GM12878 (cell line): ENCODE data around the gene SBF2. TPM values are rescaled to one million over a fixed set of nuclear protein-coding genes. Genes with fewer than 3 reads are reported as not detected.

Source experiments
- ATAC-seq: fragments of 200-7000 bp; cut with Tn5 transposase; 3 replicates; pipeline ENCODE4 v1.9.1; 2020; ENCODE audit warnings: mild to moderate bottlenecking, moderate library complexity
- BruUV-seq: library from RNA; stranded (reverse); fragments of 400-500 nt; replicated peaks from 2 replicates; lab custom pipeline; 2021; lab: Mats Ljungman, UMichigan
- CTCF ChIA-PET: fragments of 300-600 bp; sonication (Branson Sonifier 250); formaldehyde crosslinking; extraction: SDS; loops from one replicate; lab custom pipeline; 2021; ENCODE audit warnings: inconsistent platforms; lab: Yijun Ruan, JAX
- POLR2A ChIA-PET: fragments of 350-600 bp; formaldehyde crosslinking; extraction: SDS; loops from one replicate; lab custom pipeline; 2021; ENCODE audit warnings: inconsistent platforms; lab: Charles Lee
- RAD21 ChIA-PET: fragments of 300-600 bp; sonication (Branson Sonifier 250); formaldehyde crosslinking; loops from one replicate; lab custom pipeline; 2023; ENCODE audit warnings: antibody characterized with exemption; ENCODE audit not compliant: unreplicated experiment; lab: Charles Lee
- SMC1A ChIA-PET: fragments of 300-600 bp; sonication (Branson Sonifier 250); formaldehyde crosslinking; loops from one replicate; lab custom pipeline; 2023; ENCODE audit not compliant: unreplicated experiment, uncharacterized antibody; lab: Charles Lee
- DNase-seq: peaks from one replicate; pipeline ENCODE4 v3.0.0-alpha.2; 2011; ENCODE audit warnings: low read depth, low spot score
- FAIRE-seq: peaks from 3 replicates; lab custom pipeline; 2011; peaks lifted over from hg19 to GRCh38; lab: Jason Lieb, UNC
- H2AFZ ChIP-seq: 2 replicates; pipeline ENCODE4 v1.6.0; 2011; ENCODE audit warnings: low read depth, low read length, control low read depth; ENCODE audit not compliant: control insufficient read depth
- H3K27ac ChIP-seq: 2 replicates; pipeline ENCODE4 v1.5.1; 2011; ENCODE audit warnings: control low read depth; ENCODE audit not compliant: control insufficient read depth, insufficient read depth
- H3K27me3 ChIP-seq, 2 experiments: replicated peaks in 1 of 2; 2 replicates each; pipeline versions ENCODE4 v1.6.0 to v1.6.1; 2011; ENCODE audit warnings: low read length in 1 of 2; ENCODE audit not compliant: control insufficient read depth in 2 of 2, insufficient read depth in 2 of 2
- H3K36me3 ChIP-seq, 2 experiments: 2 replicates each; pipeline ENCODE4 v1.5.1; 2011; ENCODE audit warnings: low read length in 1 of 2; ENCODE audit not compliant: control insufficient read depth in 2 of 2, insufficient read depth in 2 of 2
- H3K4me1 ChIP-seq: 2 replicates; pipeline ENCODE4 v1.6.1; 2011; ENCODE audit warnings: mild to moderate bottlenecking, low read length, moderate library complexity, mixed read lengths; ENCODE audit not compliant: control insufficient read depth, insufficient read depth
- H3K4me2 ChIP-seq: 2 replicates; pipeline ENCODE4 v1.6.0; 2011; ENCODE audit warnings: control low read depth; ENCODE audit not compliant: control insufficient read depth, insufficient read depth
- H3K4me3 ChIP-seq: fragments of 200-600 bp; sonication (generic); 2 replicates; pipeline ENCODE4 v1.5.1; 2016
- H3K79me2 ChIP-seq: 2 replicates; pipeline ENCODE4 v1.6.0; 2011; ENCODE audit warnings: low read length; ENCODE audit not compliant: control insufficient read depth, insufficient read depth
- H3K9ac ChIP-seq: 2 replicates; pipeline ENCODE4 v1.8.0; 2011; ENCODE audit warnings: low read length, control low read depth, mixed read lengths; ENCODE audit not compliant: control insufficient read depth, insufficient read depth
- H3K9me3 ChIP-seq: replicated peaks from 3 replicates; pipeline ENCODE4 v1.5.1; 2011; ENCODE audit warnings: mild to moderate bottlenecking, low read length; ENCODE audit not compliant: control insufficient read depth, insufficient read depth
- H4K20me1 ChIP-seq: 2 replicates; pipeline ENCODE4 v1.6.0; 2011; ENCODE audit not compliant: control insufficient read depth, insufficient read depth
- NR2F1 ChIP-seq: fragments of 450-650 bp; conservative IDR thresholded peaks from 2 replicates; pipeline ENCODE4 v1.6.1; 2017; ENCODE audit warnings: mild to moderate bottlenecking
- STAT1 ChIP-seq: fragments of 450-650 bp; conservative IDR thresholded peaks from 2 replicates; pipeline ENCODE4 v1.6.1; 2014; ENCODE audit warnings: antibody characterized with exemption, mild to moderate bottlenecking
- USF2 ChIP-seq: IDR thresholded peaks from 2 replicates; pipeline ENCODE4 v1.6.1; 2011; ENCODE audit warnings: low read depth, low read length, improper control_type of control experiment, borderline replicate concordance
- ZBTB11 ChIP-seq: fragments of 450-650 bp; formaldehyde crosslinking; IDR thresholded peaks from 2 replicates; pipeline ENCODE4 v1.5.0; 2022; ENCODE audit warnings: mild to moderate bottlenecking, missing genetic modification characterization
- WGBS: methylation state at CpG from one replicate; pipeline ENCODE4 v1.1.6; 2016; ENCODE audit warnings: low lambda C conversion rate; ENCODE audit not compliant: insufficient replicate concordance, insufficient coverage; ENCODE audit errors: missing lambda C conversion rate; 5-methylcytosine and 5-hydroxymethylcytosine counted together
- in situ Hi-C: fragments of 300-500 bp; cut with MboI; formaldehyde crosslinking; loops from 9 replicates; pipeline ENCODE4 v1.14.3; 2018; ENCODE audit warnings: mixed read lengths
- intact Hi-C: fragments of 100-400 bp; cut with micrococcal nuclease; formaldehyde crosslinking; loops from one replicate; pipeline ENCODE4 v1.14.2; 2022; ENCODE audit not compliant: unreplicated experiment
- polyA plus RNA-seq, 11 experiments: library from polyadenylated mRNA; depleted of rRNA in 4 of 11; unstranded in 6 of 11; stranded (reverse) in 5 of 11; fragments of >200 nt; fragmentation: Nextera tagmentation in 4 of 11; fragmentation: Illumina TruSeq in 1 of 11; extraction: Ambion mirVana in 4 of 11; extraction: Trizol in 1 of 11; gene quantifications; 1 replicate in 1 of 11; 2 replicates in 10 of 11; pipeline versions ENCODE4 v1.2.1 to v1.2.3, GENCODE V29; 2011 to 2016; ENCODE audit warnings: inconsistent platforms in 2 of 11, missing spikeins in 2 of 11, low read depth in 1 of 11
- total RNA-seq, 4 experiments: library from RNA; depleted of rRNA in 3 of 4; stranded (reverse); fragments of >200 nt in 3 of 4; fragmentation: Illumina TruSeq in 1 of 4; extraction: Trizol in 1 of 4; gene quantifications; 2 replicates each; pipeline versions ENCODE4 v1.2.1 to v1.2.3, GENCODE V29; 2013 to 2021
- TF ChIP-seq, protein P1 (sequence below): fragments of 450-650 bp; IDR thresholded peaks from 2 replicates; pipeline ENCODE4 v1.6.1; 2017; ENCODE audit warnings: mild to moderate bottlenecking, low read depth, inconsistent platforms; ENCODE audit not compliant: poor library complexity, severe bottlenecking

The SBF2 gene
- total and polyA plus RNA-seq, 10 of the 15 experiments (the other 5 are each of a cell fraction or from before 2014, with no cell fraction given): 0.24 to 2.3 (median 1.1) TPM

GRCh38 chr11:10032935-10033334 is 261.1 kb downstream of the SBF2 start (continued):
- no peak for TF ChIP-seq USF2
- TF ChIP-seq, protein P1, sequence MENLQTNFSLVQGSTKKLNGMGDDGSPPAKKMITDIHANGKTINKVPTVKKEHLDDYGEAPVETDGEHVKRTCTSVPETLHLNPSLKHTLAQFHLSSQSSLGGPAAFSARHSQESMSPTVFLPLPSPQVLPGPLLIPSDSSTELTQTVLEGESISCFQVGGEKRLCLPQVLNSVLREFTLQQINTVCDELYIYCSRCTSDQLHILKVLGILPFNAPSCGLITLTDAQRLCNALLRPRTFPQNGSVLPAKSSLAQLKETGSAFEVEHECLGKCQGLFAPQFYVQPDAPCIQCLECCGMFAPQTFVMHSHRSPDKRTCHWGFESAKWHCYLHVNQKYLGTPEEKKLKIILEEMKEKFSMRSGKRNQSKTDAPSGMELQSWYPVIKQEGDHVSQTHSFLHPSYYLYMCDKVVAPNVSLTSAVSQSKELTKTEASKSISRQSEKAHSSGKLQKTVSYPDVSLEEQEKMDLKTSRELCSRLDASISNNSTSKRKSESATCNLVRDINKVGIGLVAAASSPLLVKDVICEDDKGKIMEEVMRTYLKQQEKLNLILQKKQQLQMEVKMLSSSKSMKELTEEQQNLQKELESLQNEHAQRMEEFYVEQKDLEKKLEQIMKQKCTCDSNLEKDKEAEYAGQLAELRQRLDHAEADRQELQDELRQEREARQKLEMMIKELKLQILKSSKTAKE: no peak

GRCh38 chr11:10030122-10030490 is 263.9 kb downstream of the SBF2 start:
- SMC1A ChIA-PET: no interaction called here
- Histone ChIP-seq H3K36me3 (no peaks in the 10 kb centered on the region), H4K20me1 (no peaks in the 10 kb centered on the region), H3K79me2 (no peaks in the 10 kb centered on the region), H3K27ac (no peak overlapping the region), H3K27me3 (no peaks in the 10 kb centered on the region), H3K4me2 (no peak overlapping the region), H3K4me1 (no peaks in the 10 kb centered on the region), H3K9me3 (no peaks in the 10 kb centered on the region)
- RAD21 ChIA-PET: no interaction called here
- FAIRE-seq: no peak
- WGBS: 56% methylated on average over 2 of the region's 2 CpGs
- intact Hi-C loops: no loop called here
- in situ Hi-C loops: no loop called here
- DNase-seq: no peak
- no peak for ATAC-seq
- TF ChIP-seq NR2F1 (no peak), STAT1 (no peak), ZBTB11 (no peak)
- TF ChIP-seq, all 136 proteins: peak for 0
- CTCF ChIA-PET: no interaction called here
- no peak overlapping the region for H3K9ac ChIP-seq
- no TSS peak for BruUV-seq
- no peak overlapping the region for H2AFZ ChIP-seq
- POLR2A ChIA-PET: no interaction called here
- H3K4me3 ChIP-seq: no peak overlapping the region
